GM10266 (cell line): ENCODE measurements around the gene BSN.
"Not testable (repeated sequence)": the region's sequence is repeated elsewhere in the genome, so short reads cannot be mapped to it uniquely, and the experiment has no call there.

Source experiments
- DNase-seq: peaks from one replicate; pipeline ENCODE4 v3.0.0; 2012; ENCODE audit errors: extremely low spot score
- CTCF ChIP-seq: IDR thresholded peaks from 2 replicates; pipeline ENCODE4 v1.5.1; 2012; ENCODE audit warnings: mild to moderate bottlenecking, low read depth; ENCODE audit not compliant: control insufficient read depth, insufficient read depth; ENCODE audit errors: missing control alignments

Gene BSN

GRCh38 chr3:49563040-49563578 is 8.8 kb downstream of the BSN start:
- TF ChIP-seq CTCF, result no peak
- no peak for DNase-seq

GRCh38 chr3:49563766-49564165 is 9.5 kb downstream of the BSN start:
- TF ChIP-seq CTCF, result no peak
- DNase-seq, result no peak

GRCh38 chr3:49566312-49566711 is 12.0 kb downstream of the BSN start:
- TF ChIP-seq CTCF, result no peak
- no peak for DNase-seq

- DNase-seq, result no peak
- no peak for TF ChIP-seq CTCF
Measured at GRCh38 chr3:49567406-49567805, 13.1 kb downstream of the BSN start.

- no peak for TF ChIP-seq CTCF
- no peak for DNase-seq
Measured at GRCh38 chr3:49568965-49569364, 14.7 kb downstream of the BSN start.

- no peak for DNase-seq
- TF ChIP-seq CTCF, result no peak
Measured at GRCh38 chr3:49570028-49570654, 15.9 kb downstream of the BSN start.

GRCh38 chr3:49582177-49582576 is 27.9 kb downstream of the BSN start:
- TF ChIP-seq CTCF, result no peak
- DNase-seq, result no peak

GRCh38 chr3:49585261-49585755 is 31.0 kb downstream of the BSN start:
- not testable (repeated sequence) for DNase-seq
